A375 (cell line): ENCODE data around the gene MMADHC. TPM values are rescaled to one million over a fixed set of nuclear protein-coding genes. Genes with fewer than 3 reads are reported as not detected.

Source experiments
- small RNA-seq: library from RNA; depleted of rRNA; stranded (forward); fragments of <200 nt; gene quantifications from one replicate; pipeline ENCODE3, GENCODE V24; 2014
- total RNA-seq: library from RNA; depleted of rRNA; stranded (reverse); fragments of >200 nt; shearing (Covaris generic); gene quantifications from 2 replicates; pipeline ENCODE4 v1.2.3, GENCODE V29; 2014; rRNA removed

Gene MMADHC
- 78.8 and 102 TPM in 2 replicates for total RNA-seq

DNA sequence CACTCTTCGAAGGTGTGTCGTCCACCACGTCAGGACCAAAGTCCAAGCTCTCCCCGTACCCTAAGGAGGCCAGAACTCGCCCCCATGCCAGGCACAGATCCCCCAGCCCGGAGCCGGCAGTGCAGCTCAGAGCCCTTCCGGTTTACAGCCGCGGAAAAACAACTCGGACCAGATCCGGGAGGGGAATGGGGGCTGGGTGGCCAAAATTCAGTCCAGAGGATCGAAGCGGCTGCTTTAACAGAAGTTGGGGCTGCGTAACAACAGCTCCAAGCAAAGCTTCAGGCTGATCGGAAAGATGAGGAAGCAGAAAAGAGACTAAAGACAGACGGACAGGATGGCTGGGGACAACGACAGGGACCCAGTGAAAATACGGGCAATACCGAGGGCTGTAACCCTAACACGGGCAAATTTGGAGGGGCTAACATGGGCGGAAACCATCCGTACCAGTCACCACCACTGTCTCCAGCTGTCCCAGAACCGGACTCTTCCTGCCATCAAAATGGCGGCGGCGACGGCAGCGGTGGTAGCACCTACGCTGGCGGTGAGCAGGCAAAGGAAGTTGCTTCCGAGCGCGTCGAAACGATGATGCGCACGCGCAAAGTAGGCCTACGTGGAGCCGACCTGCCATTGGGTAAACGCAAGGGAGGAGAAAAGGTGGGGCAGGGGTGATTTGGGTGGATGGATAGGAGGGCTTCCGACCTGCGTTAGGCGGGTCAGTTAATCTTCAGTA lies at the start of gene MMADHC:
Gene MMADHC (minus strand): TSS at position 556 of the 730 bp plus-strand sequence. CDS start 678 bp downstream, outside the sequence.

Small RNA genes within 50 kb of the gene (small RNA-seq; reads per million reads assigned to genes)
- not detected for gene RNU6-601P
